ENCODE measurements around the gene LRRK2.

The LRRK2 gene

DNA sequence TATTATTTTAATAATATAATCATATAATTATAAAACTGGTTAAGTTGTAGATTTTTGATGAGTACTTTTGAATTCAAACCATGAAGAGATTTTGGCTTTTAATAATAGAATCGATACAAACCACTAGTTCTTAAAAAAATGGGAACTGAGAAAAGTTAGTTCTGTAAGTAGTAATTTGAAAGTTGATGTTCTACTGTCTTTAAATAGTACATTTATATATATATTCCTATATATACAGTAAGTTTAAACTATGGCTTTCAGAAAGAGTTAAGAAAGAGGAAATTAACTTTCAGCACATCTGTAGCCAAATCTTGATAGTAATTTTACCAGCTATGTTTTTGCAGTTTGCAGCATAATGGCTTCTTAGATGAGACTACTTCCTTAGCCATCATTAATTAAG, 7.8 kb downstream of the LRRK2 start:
- TF ChIP-seq EZH2phosphoT487 (IDR thresholded peaks at IDR 0.05; ENCODE audit: low read length) (no peak), EZH2 (optimal IDR thresholded peaks at IDR 0.05; ENCODE audit: low read depth, low read length) (no peak)
- TF ChIP-seq, protein P1, sequence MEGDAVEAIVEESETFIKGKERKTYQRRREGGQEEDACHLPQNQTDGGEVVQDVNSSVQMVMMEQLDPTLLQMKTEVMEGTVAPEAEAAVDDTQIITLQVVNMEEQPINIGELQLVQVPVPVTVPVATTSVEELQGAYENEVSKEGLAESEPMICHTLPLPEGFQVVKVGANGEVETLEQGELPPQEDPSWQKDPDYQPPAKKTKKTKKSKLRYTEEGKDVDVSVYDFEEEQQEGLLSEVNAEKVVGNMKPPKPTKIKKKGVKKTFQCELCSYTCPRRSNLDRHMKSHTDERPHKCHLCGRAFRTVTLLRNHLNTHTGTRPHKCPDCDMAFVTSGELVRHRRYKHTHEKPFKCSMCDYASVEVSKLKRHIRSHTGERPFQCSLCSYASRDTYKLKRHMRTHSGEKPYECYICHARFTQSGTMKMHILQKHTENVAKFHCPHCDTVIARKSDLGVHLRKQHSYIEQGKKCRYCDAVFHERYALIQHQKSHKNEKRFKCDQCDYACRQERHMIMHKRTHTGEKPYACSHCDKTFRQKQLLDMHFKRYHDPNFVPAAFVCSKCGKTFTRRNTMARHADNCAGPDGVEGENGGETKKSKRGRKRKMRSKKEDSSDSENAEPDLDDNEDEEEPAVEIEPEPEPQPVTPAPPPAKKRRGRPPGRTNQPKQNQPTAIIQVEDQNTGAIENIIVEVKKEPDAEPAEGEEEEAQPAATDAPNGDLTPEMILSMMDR (IDR thresholded peaks at IDR 0.05; ENCODE audit: low read length) = no peak
- Histone ChIP-seq H3K36me3 (replicated peaks; ENCODE audit: insufficient read depth, low read length) (no peaks in the 10 kb centered on the region), H3K9ac (ENCODE audit: low read length) (no peak overlapping the region), H3K27me3 (replicated peaks; ENCODE audit: insufficient read depth, low read length) (no peaks in the 10 kb centered on the region), H3K4me3 (ENCODE audit: low read length) (no peak overlapping the region), H3K4me2 (ENCODE audit: low read depth, low read length) (peak overlapping the region; percentile 18; the same call in 1 of the 2 replicates), H3K9me2 (replicated peaks; ENCODE audit: insufficient read depth, low read length) (no peaks in the 10 kb centered on the region), H3F3A (ENCODE audit: insufficient read depth, low read length) (no peaks in the 10 kb centered on the region), H2AFZ (ENCODE audit: low read length) (no peak overlapping the region), H3K79me2 (ENCODE audit: low read length) (no peaks in the 10 kb centered on the region), H4K20me1 (ENCODE audit: insufficient read depth, low read length) (no peaks in the 10 kb centered on the region), H3K9me3 (replicated peaks; ENCODE audit: insufficient read depth, low read length) (no peaks in the 10 kb centered on the region), H3K4me1 (ENCODE audit: low read length) (peaks cover 17% of the 10 kb centered on the region), H3K27ac (ENCODE audit: low read length) (no peak overlapping the region)
- peak; percentile 15 for DNase-seq

DNA sequence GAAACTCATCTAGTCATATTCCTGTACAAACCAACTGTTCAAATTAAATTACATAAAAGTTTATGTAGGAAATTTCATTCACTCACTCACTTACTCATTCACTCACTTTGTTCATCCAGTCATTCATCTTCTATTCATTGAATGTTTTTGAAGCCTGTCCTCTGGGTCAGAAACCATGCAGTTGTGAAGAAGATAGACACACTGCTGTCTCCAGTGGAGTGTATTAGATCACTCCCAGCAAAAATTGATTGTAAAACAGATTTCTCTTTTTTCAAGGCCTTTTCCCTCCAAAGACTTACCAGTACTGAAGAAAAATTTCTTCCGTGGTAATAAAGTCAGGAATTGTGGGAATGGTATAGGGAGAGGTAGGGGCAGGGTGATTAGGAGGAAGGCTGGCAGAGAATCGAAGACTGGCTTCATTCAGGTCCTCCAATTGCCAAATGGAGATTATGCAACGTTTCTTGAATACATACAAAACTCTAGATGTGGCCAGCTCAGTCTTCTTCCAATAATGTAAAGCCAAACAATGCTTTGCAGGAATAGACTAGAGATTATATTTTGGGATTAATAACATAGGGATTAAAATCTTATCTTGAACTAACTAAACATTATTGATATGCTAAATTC, 9.1 kb downstream of the LRRK2 start:
- H3K27ac ChIP-seq (ENCODE audit: low read length) = no peak overlapping the region
- TF ChIP-seq EZH2phosphoT487 (IDR thresholded peaks at IDR 0.05; ENCODE audit: low read length) (no peak), EZH2 (optimal IDR thresholded peaks at IDR 0.05; ENCODE audit: low read depth, low read length) (no peak)
- TF ChIP-seq, protein P1 (IDR thresholded peaks at IDR 0.05; ENCODE audit: low read length) = no peak
- no peaks in the 10 kb centered on the region for H3K9me3 ChIP-seq (replicated peaks; ENCODE audit: insufficient read depth, low read length)
- H4K20me1 ChIP-seq (ENCODE audit: insufficient read depth, low read length) = no peaks in the 10 kb centered on the region
- H3K36me3 ChIP-seq (replicated peaks; ENCODE audit: insufficient read depth, low read length) = no peaks in the 10 kb centered on the region
- peaks cover 17% of the 10 kb centered on the region for H3K4me1 ChIP-seq (ENCODE audit: low read length)
- H3K79me2 ChIP-seq (ENCODE audit: low read length) = no peaks in the 10 kb centered on the region
- no peaks in the 10 kb centered on the region for H3K27me3 ChIP-seq (replicated peaks; ENCODE audit: insufficient read depth, low read length)
- H3K4me3 ChIP-seq (ENCODE audit: low read length) = no peak overlapping the region
- H3K9me2 ChIP-seq (replicated peaks; ENCODE audit: insufficient read depth, low read length) = no peaks in the 10 kb centered on the region
- H3K4me2 ChIP-seq (ENCODE audit: low read depth, low read length) = no peak overlapping the region
- no peak overlapping the region for H2AFZ ChIP-seq (ENCODE audit: low read length)
- DNase-seq = no peak
- H3F3A ChIP-seq (ENCODE audit: insufficient read depth, low read length) = no peaks in the 10 kb centered on the region
- no peak overlapping the region for H3K9ac ChIP-seq (ENCODE audit: low read length)

- Histone ChIP-seq H3K9ac (ENCODE audit: low read length) (no peak overlapping the region), H4K20me1 (ENCODE audit: insufficient read depth, low read length) (no peaks in the 10 kb centered on the region), H3K27ac (ENCODE audit: low read length) (no peak overlapping the region), H3K4me2 (ENCODE audit: low read depth, low read length) (no peak overlapping the region), H3K36me3 (replicated peaks; ENCODE audit: insufficient read depth, low read length) (no peaks in the 10 kb centered on the region), H3K9me3 (replicated peaks; ENCODE audit: insufficient read depth, low read length) (no peaks in the 10 kb centered on the region), H3F3A (ENCODE audit: insufficient read depth, low read length) (no peaks in the 10 kb centered on the region), H3K27me3 (replicated peaks; ENCODE audit: insufficient read depth, low read length) (no peaks in the 10 kb centered on the region), H3K4me1 (ENCODE audit: low read length) (peaks cover 17% of the 10 kb centered on the region), H3K79me2 (ENCODE audit: low read length) (no peaks in the 10 kb centered on the region), H3K4me3 (ENCODE audit: low read length) (no peak overlapping the region), H2AFZ (ENCODE audit: low read length) (no peak overlapping the region), H3K9me2 (replicated peaks; ENCODE audit: insufficient read depth, low read length) (no peaks in the 10 kb centered on the region)
- TF ChIP-seq, protein P1 (IDR thresholded peaks at IDR 0.05; ENCODE audit: low read length) = no peak
- TF ChIP-seq EZH2phosphoT487 (IDR thresholded peaks at IDR 0.05; ENCODE audit: low read length) (no peak), EZH2 (optimal IDR thresholded peaks at IDR 0.05; ENCODE audit: low read depth, low read length) (no peak)
- DNase-seq = no peak
Measured at GRCh38 chr12:40236357-40236850, 11.6 kb downstream of the LRRK2 start.

Data from MM.1S (cell line).